HepG2 (cell line): ENCODE results near the gene TCF25. TPM values are rescaled to one million over a fixed set of nuclear protein-coding genes. Genes with fewer than 3 reads are reported as not detected.

ENCODE experiments used
- DNMT1 ChIP-seq: sonication (generic); formaldehyde crosslinking; IDR thresholded peaks from 2 replicates; pipeline ENCODE4 v1.5.1; 2020; ENCODE audit warnings: mild to moderate bottlenecking, missing genetic modification reagents
- HMGXB4 ChIP-seq, 2 experiments: sonication (generic) in 1 of 2; formaldehyde crosslinking in 1 of 2; IDR thresholded peaks; 2 replicates each; pipeline versions ENCODE4 v1.4.0 to v1.6.1; 2018 to 2020; ENCODE audit warnings: missing genetic modification reagents in 2 of 2, borderline replicate concordance in 1 of 2, low read depth in 1 of 2, mild to moderate bottlenecking in 1 of 2, missing biosample characterization in 1 of 2
- MEF2D ChIP-seq: sonication (generic); formaldehyde crosslinking; IDR thresholded peaks from 2 replicates; pipeline ENCODE4 v1.5.1; 2020; ENCODE audit warnings: mild to moderate bottlenecking, missing genetic modification reagents
- MLLT10 ChIP-seq: sonication (generic); formaldehyde crosslinking; IDR thresholded peaks from 2 replicates; pipeline ENCODE4 v1.4.0; 2020; ENCODE audit warnings: missing genetic modification reagents
- MTF1 ChIP-seq: sonication (generic); formaldehyde crosslinking; IDR thresholded peaks from 2 replicates; pipeline ENCODE4 v1.5.0; 2020; ENCODE audit warnings: missing genetic modification reagents
- NR0B2 ChIP-seq: sonication (generic); formaldehyde crosslinking; IDR thresholded peaks from 2 replicates; pipeline ENCODE4 v1.4.0; 2020; ENCODE audit warnings: mild to moderate bottlenecking, missing genetic modification reagents
- PHF21A ChIP-seq: sonication (generic); formaldehyde crosslinking; IDR thresholded peaks from 2 replicates; pipeline ENCODE4 v1.5.0; 2020; ENCODE audit warnings: mild to moderate bottlenecking, missing genetic modification reagents
- REPIN1 ChIP-seq: sonication (generic); formaldehyde crosslinking; IDR thresholded peaks from 2 replicates; pipeline ENCODE4 v1.8.0; 2022; ENCODE audit warnings: missing genetic modification reagents, low read depth, mild to moderate bottlenecking, borderline replicate concordance
- TRAFD1 ChIP-seq: sonication (generic); formaldehyde crosslinking; IDR thresholded peaks from 2 replicates; pipeline ENCODE4 v1.5.1; 2020; ENCODE audit warnings: missing genetic modification reagents, mild to moderate bottlenecking, borderline replicate concordance
- ZBTB25 ChIP-seq: IDR thresholded peaks from 2 replicates; pipeline ENCODE4 v1.6.1; 2018; ENCODE audit warnings: missing genetic modification reagents
- ZBTB3 ChIP-seq: sonication (generic); formaldehyde crosslinking; IDR thresholded peaks from 2 replicates; pipeline ENCODE4 v1.4.0; 2020; ENCODE audit warnings: low read depth, mild to moderate bottlenecking, moderate library complexity, missing genetic modification reagents, borderline replicate concordance
- ZBTB33 ChIP-seq: sonication (generic); formaldehyde crosslinking; IDR thresholded peaks from 2 replicates; pipeline ENCODE4 v1.4.0; 2020; ENCODE audit warnings: missing genetic modification reagents
- ZKSCAN5 ChIP-seq: sonication (generic); formaldehyde crosslinking; IDR thresholded peaks from 2 replicates; pipeline ENCODE4 v1.5.1; 2020; ENCODE audit warnings: mild to moderate bottlenecking, missing genetic modification reagents
- ZNF136 ChIP-seq: sonication (generic); formaldehyde crosslinking; IDR thresholded peaks from 2 replicates; pipeline ENCODE4 v1.8.1; 2022; ENCODE audit warnings: low read depth, mild to moderate bottlenecking, moderate library complexity, missing genetic modification reagents
- ZNF343 ChIP-seq: sonication (generic); formaldehyde crosslinking; IDR thresholded peaks from 2 replicates; pipeline ENCODE4 v1.4.0; 2020; ENCODE audit warnings: mild to moderate bottlenecking, missing genetic modification reagents
- ZNF383 ChIP-seq: sonication (generic); formaldehyde crosslinking; IDR thresholded peaks from 2 replicates; pipeline ENCODE4 v1.4.0; 2020; ENCODE audit warnings: missing genetic modification reagents, mild to moderate bottlenecking, borderline replicate concordance
- ZNF644 ChIP-seq: IDR thresholded peaks from 2 replicates; pipeline ENCODE4 v1.6.1; 2016; ENCODE audit warnings: low read depth
- ZNF691 ChIP-seq: sonication (generic); formaldehyde crosslinking; IDR thresholded peaks from 2 replicates; pipeline ENCODE4 v1.4.0; 2020; ENCODE audit warnings: missing genetic modification reagents, low read depth, mild to moderate bottlenecking, borderline replicate concordance
- ZNF761 ChIP-seq: sonication (generic); formaldehyde crosslinking; conservative IDR thresholded peaks from 2 replicates; pipeline ENCODE4 v1.4.0; 2020; ENCODE audit warnings: mild to moderate bottlenecking, missing genetic modification reagents
- ZNF784 ChIP-seq: sonication (generic); formaldehyde crosslinking; IDR thresholded peaks from 2 replicates; pipeline ENCODE4 v1.5.1; 2020; ENCODE audit warnings: missing genetic modification reagents, mild to moderate bottlenecking, borderline replicate concordance
- polyA plus RNA-seq, 8 experiments: library from polyadenylated mRNA; depleted of rRNA in 3 of 8; stranded (reverse) in 7 of 8; unstranded in 1 of 8; fragments of >200 nt; fragmentation: Illumina TruSeq in 4 of 8; extraction: Trizol in 4 of 8; gene quantifications; 2 replicates each; pipeline versions ENCODE4 v1.2.1 to v1.2.3, GENCODE V29; 2011 to 2016; ENCODE audit warnings: low read depth in 4 of 8, missing spikeins in 1 of 8, mixed read lengths in 1 of 8; ENCODE audit not compliant: insufficient read depth in 1 of 8
- total RNA-seq, 5 experiments: library from RNA; depleted of rRNA; stranded (reverse); fragments of >200 nt; fragmentation: Illumina TruSeq; extraction: Trizol; gene quantifications; 2 replicates each; pipeline ENCODE4 v1.2.3, GENCODE V29; 2016; ENCODE audit warnings: low read depth in 1 of 5

TCF25 gene
- total and polyA plus RNA-seq, 2 of the 13 experiments (the other 11 are each of a cell fraction or from before 2014, with no cell fraction given), result 138 to 206 TPM

- TF ChIP-seq ZNF136 (CRISPR knock-in tag), result no peak
- TF ChIP-seq ZBTB3, result no peak
- no peak for TF ChIP-seq ZNF761 (CRISPR knock-in tag)
- TF ChIP-seq MLLT10 (CRISPR knock-in tag), result no peak
- TF ChIP-seq ZNF784 (CRISPR knock-in tag), result no peak
- peak in 1 of 2 experiments; percentile 37; a peak in 1 of 4 replicates for TF ChIP-seq HMGXB4 (CRISPR knock-in tag; IDR thresholded peaks at IDR 0.05; ENCODE audit: borderline replicate concordance in 1 of 2, low read depth in 1 of 2)
- no peak for TF ChIP-seq REPIN1 (CRISPR knock-in tag)
- TF ChIP-seq MEF2D (CRISPR knock-in tag), result no peak
- TF ChIP-seq PHF21A (CRISPR knock-in tag), result no peak
- TF ChIP-seq ZKSCAN5 (CRISPR knock-in tag), result no peak
- TF ChIP-seq TRAFD1 (CRISPR knock-in tag), result no peak; the same call in 1 of the 2 replicates
- TF ChIP-seq ZNF691 (CRISPR knock-in tag), result no peak
- no peak for TF ChIP-seq ZNF644 (CRISPR knock-in tag)
- TF ChIP-seq ZNF383 (CRISPR knock-in tag), result no peak
- no peak for TF ChIP-seq DNMT1 (CRISPR knock-in tag)
- TF ChIP-seq NR0B2, result no peak
- TF ChIP-seq ZBTB33 (CRISPR knock-in tag), result no peak
- no peak for TF ChIP-seq MTF1 (CRISPR knock-in tag)
- no peak for TF ChIP-seq ZBTB25 (CRISPR knock-in tag)
- TF ChIP-seq ZNF343 (CRISPR knock-in tag), result no peak
Observed at GRCh38 chr16:89949121-89949742, 75.8 kb downstream of the TCF25 start (continued).
